Measurements from ENCODE around the gene ITM2B. TPM values are rescaled to one million over a fixed set of nuclear protein-coding genes. Genes with fewer than 3 reads are reported as not detected.
A peak's percentile ranks its signal among the peaks of the same experiment; 100 is the strongest.
"Not testable (repeated sequence)": the region's sequence is repeated elsewhere in the genome, so short reads cannot be mapped to it uniquely, and the experiment has no call there.

Gene ITM2B
- total RNA-seq, 1 experiment from 2014 or later, result 120 TPM

DNA sequence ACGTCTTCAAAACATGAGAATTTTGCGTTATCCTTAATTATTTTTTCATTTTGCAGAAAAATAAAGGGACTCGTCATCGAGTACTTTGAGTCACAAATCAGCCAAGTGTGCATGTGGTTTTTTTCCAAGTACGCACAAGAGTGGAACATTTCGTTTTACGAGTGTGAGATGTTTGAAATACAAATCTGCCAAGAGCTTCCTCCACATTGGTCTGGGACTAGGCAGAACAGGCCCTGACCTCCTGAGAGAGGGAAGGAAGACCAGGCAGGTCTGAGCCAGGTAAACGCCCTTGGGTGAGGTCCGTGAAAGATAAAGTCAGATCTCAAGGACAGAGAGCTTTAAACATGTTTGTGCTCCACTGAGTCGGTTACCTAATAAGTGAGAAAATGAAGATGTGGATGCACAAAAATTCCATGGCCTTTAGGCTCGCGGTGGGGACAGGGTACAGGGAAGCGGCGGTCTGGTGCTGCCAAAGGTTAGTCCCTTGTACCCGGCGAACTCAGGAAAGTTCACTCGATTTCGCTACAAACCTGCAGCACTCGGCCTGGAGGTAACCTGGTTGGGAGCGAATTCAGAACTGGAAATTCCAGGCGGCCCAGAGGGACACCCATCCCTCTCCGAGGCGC lies 473 bp upstream of the ITM2B start:
- Histone ChIP-seq H3K4me3 (ENCODE audit: low read length) (peak overlapping the region; percentile 94), H3K9me2 (replicated peaks; ENCODE audit: insufficient read depth, low read length) (no peaks in the 10 kb centered on the region), H3K9ac (ENCODE audit: low read length) (peak overlapping the region; percentile 92), H2AFZ (ENCODE audit: low read length) (peak overlapping the region; percentile 85), H3K36me3 (ENCODE audit: insufficient read depth, low read length) (no peaks in the 10 kb centered on the region), H3K27ac (ENCODE audit: low read length) (no peak overlapping the region), H3K27me3 (ENCODE audit: low read length) (no peaks in the 10 kb centered on the region), H3K79me2 (ENCODE audit: low read length) (peaks cover 44% of the 10 kb centered on the region), H4K20me1 (ENCODE audit: insufficient read depth, low read depth, low read length) (no peaks in the 10 kb centered on the region), H3K4me2 (ENCODE audit: low read depth, low read length, poor library complexity, severe bottlenecking) (peak overlapping the region; percentile 97), H3K4me1 (ENCODE audit: low read length) (peaks cover 45% of the 10 kb centered on the region), H3K9me3 (ENCODE audit: low read length) (no peaks in the 10 kb centered on the region)
- no peak for DNase-seq

DNA sequence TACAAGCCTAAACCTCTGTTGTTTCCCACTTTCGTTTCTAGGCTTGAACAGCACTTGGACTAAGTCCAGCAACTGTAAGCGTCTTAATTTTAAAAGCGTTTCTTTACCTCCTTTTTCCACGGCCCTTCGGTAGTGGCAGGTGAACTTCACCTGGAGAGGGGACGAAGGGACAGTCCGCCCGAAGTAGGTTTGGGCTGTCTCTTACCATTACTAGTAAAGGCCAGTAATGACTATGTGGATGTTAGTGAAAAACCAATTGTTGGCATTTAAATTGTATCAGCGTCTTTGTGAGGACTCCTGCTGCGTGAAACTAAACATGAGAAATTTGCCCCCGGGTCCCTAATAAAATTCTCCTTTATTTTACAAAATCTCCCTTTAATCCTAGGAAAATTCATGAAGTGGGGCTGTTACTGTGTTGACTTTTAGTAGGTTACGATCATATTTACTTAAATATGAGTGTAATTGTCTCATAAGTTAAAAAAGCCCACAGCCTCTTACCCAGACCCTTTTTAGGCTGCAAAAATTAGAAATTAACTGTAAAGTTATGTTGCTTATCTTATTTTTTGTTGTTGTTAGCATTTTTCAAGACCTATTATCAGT lies 983 bp downstream of the ITM2B start:
- H4K20me1 ChIP-seq (ENCODE audit: insufficient read depth, low read depth, low read length), result no peaks in the 10 kb centered on the region
- no peaks in the 10 kb centered on the region for H3K9me3 ChIP-seq (ENCODE audit: low read length)
- H3K36me3 ChIP-seq (ENCODE audit: insufficient read depth, low read length), result no peaks in the 10 kb centered on the region
- peak overlapping the region; percentile 62 for H3K27ac ChIP-seq (ENCODE audit: low read length)
- peak overlapping the region; percentile 92 for H3K9ac ChIP-seq (ENCODE audit: low read length)
- no peaks in the 10 kb centered on the region for H3K9me2 ChIP-seq (replicated peaks; ENCODE audit: insufficient read depth, low read length)
- peak overlapping the region; percentile 97 for H3K4me2 ChIP-seq (ENCODE audit: low read depth, low read length, poor library complexity, severe bottlenecking)
- peaks cover 55% of the 10 kb centered on the region for H3K4me1 ChIP-seq (ENCODE audit: low read length)
- peak overlapping the region; percentile 94 for H3K4me3 ChIP-seq (ENCODE audit: low read length)
- H2AFZ ChIP-seq (ENCODE audit: low read length), result peak overlapping the region; percentile 86; the same call in 1 of the 2 replicates
- no peaks in the 10 kb centered on the region for H3K27me3 ChIP-seq (ENCODE audit: low read length)
- no peak for DNase-seq
- H3K79me2 ChIP-seq (ENCODE audit: low read length), result peaks cover 57% of the 10 kb centered on the region

DNA sequence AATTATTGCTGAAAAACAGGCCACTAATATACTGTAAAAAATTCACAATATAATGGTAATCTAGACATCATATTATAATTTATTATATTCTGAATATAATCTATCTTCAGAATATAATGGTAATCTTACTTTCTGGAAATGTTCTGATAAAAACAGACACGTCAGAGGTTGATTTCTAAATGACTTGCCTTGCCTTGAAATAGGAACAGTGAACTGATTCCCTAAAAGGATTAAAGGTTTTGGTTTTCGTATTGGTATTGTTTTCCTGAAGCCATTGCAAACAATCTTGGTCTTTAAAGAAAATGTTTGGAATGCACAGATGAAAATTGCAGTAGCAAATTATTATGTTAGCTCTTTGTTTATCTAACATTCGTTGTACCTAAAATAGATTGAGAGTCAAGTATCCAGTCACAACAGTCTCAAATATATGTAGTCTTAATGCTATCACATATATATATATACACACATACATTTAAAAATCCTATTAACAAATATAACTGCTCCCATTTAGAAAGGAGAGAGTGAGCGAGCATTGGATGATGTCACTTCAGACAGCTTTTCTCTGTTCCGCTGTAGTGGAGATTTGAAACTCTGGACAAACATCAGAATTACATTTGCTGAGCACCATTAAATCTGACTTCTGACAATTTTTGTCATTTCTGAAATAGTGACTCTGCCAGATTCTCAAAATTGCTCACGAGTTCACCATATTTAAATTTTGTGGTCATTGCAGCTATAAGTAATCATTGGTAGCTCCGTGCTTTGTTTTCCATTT lies 1.7 kb downstream of the ITM2B start:
- H3K9ac ChIP-seq (ENCODE audit: low read length), result peak overlapping the region; percentile 92

DNA sequence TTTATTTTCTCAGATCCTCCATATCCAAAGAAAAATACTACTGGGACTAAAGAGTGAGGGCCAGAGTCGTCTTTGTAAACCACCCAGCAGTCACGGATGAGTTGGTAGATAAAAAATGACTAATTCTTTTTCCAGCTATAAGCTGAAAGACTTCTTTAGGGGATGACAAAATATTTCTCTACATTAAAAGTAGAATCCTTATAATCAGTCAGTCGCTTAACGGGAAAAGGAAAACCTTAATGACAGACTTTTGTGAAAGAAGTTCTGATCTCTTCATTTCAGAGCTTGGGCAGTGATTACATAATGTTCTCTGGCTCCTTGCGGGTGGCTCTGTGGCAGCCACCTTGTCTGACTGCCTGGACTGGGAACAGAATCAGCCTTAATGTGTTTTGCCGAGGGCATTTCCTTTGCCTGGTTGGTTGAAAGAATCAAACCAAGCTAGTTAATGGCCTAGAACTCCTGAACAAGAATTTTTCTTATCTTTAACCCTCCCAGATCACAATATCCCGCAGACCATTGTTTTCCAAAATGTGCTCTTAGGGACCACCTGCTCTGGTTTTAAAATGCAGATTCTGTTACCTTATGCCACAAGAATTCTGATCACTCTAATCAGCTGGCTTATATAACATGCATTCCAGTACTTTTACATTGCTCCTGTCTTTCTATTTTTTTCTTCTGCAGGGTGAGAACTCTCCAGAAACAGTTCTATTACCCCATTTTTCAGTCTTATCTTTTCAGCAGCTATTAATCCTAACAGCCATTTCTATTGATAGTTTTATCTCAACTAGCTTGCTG lies 2.5 kb downstream of the ITM2B start:
- Histone ChIP-seq H3K9me3 (ENCODE audit: low read length) (no peaks in the 10 kb centered on the region), H3K27ac (ENCODE audit: low read length) (peak overlapping the region; percentile 62), H3K36me3 (ENCODE audit: insufficient read depth, low read length) (no peaks in the 10 kb centered on the region), H3K4me3 (ENCODE audit: low read length) (peak overlapping the region; percentile 94), H2AFZ (ENCODE audit: low read length) (no peak overlapping the region), H3K9ac (ENCODE audit: low read length) (peak overlapping the region; percentile 92), H3K79me2 (ENCODE audit: low read length) (peaks cover 72% of the 10 kb centered on the region), H4K20me1 (ENCODE audit: insufficient read depth, low read depth, low read length) (no peaks in the 10 kb centered on the region), H3K27me3 (ENCODE audit: low read length) (no peaks in the 10 kb centered on the region), H3K4me1 (ENCODE audit: low read length) (peaks cover 55% of the 10 kb centered on the region), H3K9me2 (replicated peaks; ENCODE audit: insufficient read depth, low read length) (no peaks in the 10 kb centered on the region), H3K4me2 (ENCODE audit: low read depth, low read length, poor library complexity, severe bottlenecking) (peak overlapping the region; percentile 97)
- no peak for DNase-seq

More for the DNA sequence above, 1.7 kb downstream of the ITM2B start:
- H3K4me2 ChIP-seq (ENCODE audit: low read depth, low read length, poor library complexity, severe bottlenecking), result peak overlapping the region; percentile 97
- H3K4me1 ChIP-seq (ENCODE audit: low read length), result peaks cover 55% of the 10 kb centered on the region
- no peaks in the 10 kb centered on the region for H3K9me3 ChIP-seq (ENCODE audit: low read length)
- peaks cover 64% of the 10 kb centered on the region for H3K79me2 ChIP-seq (ENCODE audit: low read length)
- DNase-seq, result peak; percentile 70
- peak overlapping the region; percentile 94 for H3K4me3 ChIP-seq (ENCODE audit: low read length)
- no peaks in the 10 kb centered on the region for H3K27me3 ChIP-seq (ENCODE audit: low read length)
- no peaks in the 10 kb centered on the region for H3K9me2 ChIP-seq (replicated peaks; ENCODE audit: insufficient read depth, low read length)
- H3K27ac ChIP-seq (ENCODE audit: low read length), result peak overlapping the region; percentile 62
- no peaks in the 10 kb centered on the region for H3K36me3 ChIP-seq (ENCODE audit: insufficient read depth, low read length)
- no peaks in the 10 kb centered on the region for H4K20me1 ChIP-seq (ENCODE audit: insufficient read depth, low read depth, low read length)
- H2AFZ ChIP-seq (ENCODE audit: low read length), result no peak overlapping the region

DNA sequence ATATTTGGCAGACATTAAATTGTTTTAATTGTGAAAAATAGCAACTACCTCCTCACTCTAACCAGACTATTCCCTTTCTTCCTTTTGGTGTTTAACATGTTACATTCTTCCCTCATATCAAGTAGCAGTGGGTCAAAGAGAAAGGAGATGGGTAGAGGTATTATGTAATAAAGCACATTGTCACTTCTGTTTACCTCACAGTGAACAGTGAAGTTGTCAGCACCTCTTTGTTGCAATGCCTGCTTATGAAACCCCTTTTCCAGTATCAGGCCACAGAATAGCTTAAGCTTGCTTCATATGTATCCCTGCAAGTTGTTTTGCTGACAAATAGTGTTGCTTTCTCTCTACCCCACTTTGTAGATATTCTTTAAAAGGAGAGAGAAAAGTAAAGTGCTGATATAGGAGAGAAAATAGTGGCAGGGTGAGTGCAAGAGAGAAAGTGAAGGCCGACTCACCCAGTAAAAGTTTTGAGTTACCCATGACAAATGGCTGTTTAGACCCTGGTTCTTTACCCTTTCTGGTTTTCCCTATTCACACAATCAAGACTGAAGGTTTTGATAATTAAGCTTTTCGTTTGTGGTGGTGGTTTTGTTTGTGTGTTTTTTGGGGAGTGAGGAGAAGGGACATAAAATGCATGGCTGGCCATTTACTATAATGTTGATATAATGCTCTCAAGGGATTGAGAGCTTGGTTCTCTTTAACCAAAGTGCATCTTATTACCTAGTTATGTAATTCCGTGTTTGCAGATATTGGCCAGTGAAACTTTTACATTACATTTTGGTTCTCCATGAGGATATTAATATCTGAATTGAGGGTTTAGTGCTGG lies 3.7 kb downstream of the ITM2B start:
- Histone ChIP-seq H3K27ac (ENCODE audit: low read length) (peak overlapping the region; percentile 62), H3K27me3 (ENCODE audit: low read length) (no peaks in the 10 kb centered on the region), H3K9me3 (ENCODE audit: low read length) (no peaks in the 10 kb centered on the region), H4K20me1 (ENCODE audit: insufficient read depth, low read depth, low read length) (no peaks in the 10 kb centered on the region), H3K9me2 (replicated peaks; ENCODE audit: insufficient read depth, low read length) (no peaks in the 10 kb centered on the region), H2AFZ (ENCODE audit: low read length) (no peak overlapping the region), H3K79me2 (ENCODE audit: low read length) (peaks cover 83% of the 10 kb centered on the region), H3K36me3 (ENCODE audit: insufficient read depth, low read length) (no peaks in the 10 kb centered on the region), H3K4me1 (ENCODE audit: low read length) (peaks cover 55% of the 10 kb centered on the region), H3K4me2 (ENCODE audit: low read depth, low read length, poor library complexity, severe bottlenecking) (peak overlapping the region; percentile 97), H3K9ac (ENCODE audit: low read length) (no peak overlapping the region), H3K4me3 (ENCODE audit: low read length) (no peak overlapping the region)
- DNase-seq, result no peak

DNA sequence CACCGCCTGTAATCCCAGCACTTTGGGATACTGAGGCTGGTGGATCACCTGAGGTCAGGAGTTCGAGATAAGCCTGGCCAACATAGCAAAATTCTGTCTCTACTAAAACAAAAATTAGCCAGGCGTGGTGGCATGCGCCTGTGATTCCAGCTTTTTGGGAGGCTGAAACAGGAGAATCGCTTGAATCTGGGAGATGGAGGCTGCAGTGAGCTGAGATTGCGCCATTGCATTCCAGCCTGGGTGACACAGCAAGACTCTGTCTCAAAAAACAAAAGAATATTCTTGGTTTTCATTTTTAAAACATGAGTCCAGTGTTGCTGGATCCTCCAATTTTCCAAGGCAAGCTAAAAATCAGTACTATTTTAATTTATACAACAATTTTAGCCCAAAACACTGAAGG lies 6.4 kb downstream of the ITM2B start:
- not testable (repeated sequence) for H4K20me1 ChIP-seq (ENCODE audit: insufficient read depth, low read depth, low read length); H3K9ac ChIP-seq (ENCODE audit: low read length); H3K27me3 ChIP-seq (ENCODE audit: low read length); H3K9me3 ChIP-seq (ENCODE audit: low read length); H3K36me3 ChIP-seq (ENCODE audit: insufficient read depth, low read length); DNase-seq; H3K9me2 ChIP-seq (replicated peaks; ENCODE audit: insufficient read depth, low read length); H3K4me3 ChIP-seq (ENCODE audit: low read length); H2AFZ ChIP-seq (ENCODE audit: low read length); H3K4me2 ChIP-seq (ENCODE audit: low read depth, low read length, poor library complexity, severe bottlenecking); H3K27ac ChIP-seq (ENCODE audit: low read length)
- Histone ChIP-seq H3K79me2 (ENCODE audit: low read length) (peaks cover 93% of the 10 kb centered on the region), H3K4me1 (ENCODE audit: low read length) (peaks cover 55% of the 10 kb centered on the region)

DNA sequence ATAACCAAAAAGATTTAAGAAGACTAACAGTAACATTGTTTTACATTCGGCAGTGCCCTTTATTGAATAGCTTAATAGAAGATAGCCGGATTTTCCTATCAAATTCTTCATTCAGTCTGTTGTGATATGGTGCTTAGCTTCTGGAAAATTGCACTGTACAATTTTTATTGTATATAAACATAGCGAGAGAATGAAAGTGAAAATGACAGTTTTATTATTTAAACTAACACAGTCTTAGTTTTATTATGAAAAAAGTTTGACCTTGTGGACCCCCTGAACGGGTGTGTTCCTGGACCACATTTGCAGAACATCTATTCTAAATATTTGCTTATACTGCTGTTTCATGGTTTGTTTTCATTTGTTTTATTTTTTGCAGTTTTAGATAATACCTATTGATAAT lies 8.6 kb downstream of the ITM2B start:
- Histone ChIP-seq H2AFZ (ENCODE audit: low read length) (no peak overlapping the region), H3K36me3 (ENCODE audit: insufficient read depth, low read length) (peaks cover 9% of the 10 kb centered on the region; the same call in 1 of the 2 replicates), H3K4me1 (ENCODE audit: low read length) (peaks cover 33% of the 10 kb centered on the region), H3K9me2 (replicated peaks; ENCODE audit: insufficient read depth, low read length) (no peaks in the 10 kb centered on the region), H3K4me2 (ENCODE audit: low read depth, low read length, poor library complexity, severe bottlenecking) (no peak overlapping the region), H3K27me3 (ENCODE audit: low read length) (no peaks in the 10 kb centered on the region), H3K9ac (ENCODE audit: low read length) (no peak overlapping the region), H3K9me3 (ENCODE audit: low read length) (no peaks in the 10 kb centered on the region), H3K79me2 (ENCODE audit: low read length) (peaks cover 92% of the 10 kb centered on the region), H4K20me1 (ENCODE audit: insufficient read depth, low read depth, low read length) (no peaks in the 10 kb centered on the region), H3K27ac (ENCODE audit: low read length) (no peak overlapping the region), H3K4me3 (ENCODE audit: low read length) (no peak overlapping the region)
- no peak for DNase-seq

Data from Karpas-422 (cell line).